ENCODE results near the gene PAPLN.

The PAPLN gene

DNA sequence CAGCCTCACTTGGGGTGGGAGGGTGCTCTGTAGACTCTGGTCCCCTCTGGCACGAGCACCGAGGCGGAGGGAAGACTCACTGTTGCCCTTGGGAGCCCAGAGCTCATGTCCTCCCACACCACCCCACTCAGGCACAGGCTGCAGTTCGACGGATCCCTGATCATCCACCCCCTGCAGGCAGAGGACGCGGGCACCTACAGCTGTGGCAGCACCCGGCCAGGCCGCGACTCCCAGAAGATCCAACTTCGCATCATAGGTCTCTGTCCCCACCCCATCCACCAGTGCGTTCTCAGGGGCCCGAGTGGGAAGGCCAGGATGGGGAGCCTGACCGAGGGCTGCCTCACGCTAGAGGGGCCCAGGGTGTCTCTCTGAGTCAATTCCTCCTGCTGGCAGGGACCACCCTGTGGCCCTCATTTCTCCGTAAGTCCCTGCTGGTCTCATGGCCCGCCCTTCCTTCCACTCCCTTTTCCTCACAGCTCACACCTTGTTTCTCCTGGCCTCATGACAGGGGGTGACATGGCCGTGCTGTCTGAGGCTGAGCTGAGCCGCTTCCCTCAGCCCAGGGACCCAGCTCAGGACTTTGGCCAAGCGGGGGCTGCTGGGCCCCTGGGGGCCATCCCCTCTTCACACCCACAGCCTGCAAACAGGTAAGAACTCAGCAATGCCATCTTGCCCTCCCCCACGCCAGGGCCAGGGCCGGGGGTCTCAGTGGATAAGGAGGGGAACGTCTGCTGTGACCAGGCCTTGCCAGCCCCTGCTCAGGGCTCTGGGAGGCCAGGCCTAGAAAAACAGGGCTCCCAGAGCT is 27.0 kb downstream of the PAPLN start:
- Histone ChIP-seq H3K27me3 (ENCODE audit: insufficient read depth, low read length, poor library complexity, severe bottlenecking) (no peaks in the 10 kb centered on the region), H3F3A (ENCODE audit: low read depth) (no peaks in the 10 kb centered on the region), H2AFZ (ENCODE audit: low read length) (no peak overlapping the region), H3K9me2 (replicated peaks; ENCODE audit: low read depth, low read length) (no peaks in the 10 kb centered on the region), H3K4me3 (ENCODE audit: low read length, poor library complexity, severe bottlenecking) (no peak overlapping the region), H3K9me3 (ENCODE audit: insufficient read depth, low read depth, low read length) (no peaks in the 10 kb centered on the region), H3K36me3 (ENCODE audit: insufficient read depth, low read length) (no peaks in the 10 kb centered on the region), H3K4me1 (ENCODE audit: insufficient read depth, low read length, poor library complexity, severe bottlenecking) (no peaks in the 10 kb centered on the region), H4K20me1 (ENCODE audit: insufficient read depth, low read length, poor library complexity, severe bottlenecking) (no peaks in the 10 kb centered on the region), H3K4me2 (ENCODE audit: low read depth, low read length, poor library complexity, severe bottlenecking) (no peak overlapping the region), H3K9ac (ENCODE audit: low read depth, low read length, poor library complexity, severe bottlenecking) (no peak overlapping the region), H3K79me2 (ENCODE audit: insufficient read depth, low read length) (no peaks in the 10 kb centered on the region)
- no peak for TF ChIP-seq EZH2phosphoT487 (IDR thresholded peaks at IDR 0.05; ENCODE audit: borderline replicate concordance)

- Histone ChIP-seq H3K27me3 (ENCODE audit: insufficient read depth, low read length, poor library complexity, severe bottlenecking) (no peaks in the 10 kb centered on the region), H3K4me1 (ENCODE audit: insufficient read depth, low read length, poor library complexity, severe bottlenecking) (no peaks in the 10 kb centered on the region), H4K20me1 (ENCODE audit: insufficient read depth, low read length, poor library complexity, severe bottlenecking) (no peaks in the 10 kb centered on the region), H3K4me3 (ENCODE audit: low read length, poor library complexity, severe bottlenecking) (no peak overlapping the region), H3K9ac (ENCODE audit: low read depth, low read length, poor library complexity, severe bottlenecking) (no peak overlapping the region), H3K4me2 (ENCODE audit: low read depth, low read length, poor library complexity, severe bottlenecking) (no peak overlapping the region), H3K9me3 (ENCODE audit: insufficient read depth, low read depth, low read length) (no peaks in the 10 kb centered on the region), H3K36me3 (ENCODE audit: insufficient read depth, low read length) (no peaks in the 10 kb centered on the region), H3K79me2 (ENCODE audit: insufficient read depth, low read length) (no peaks in the 10 kb centered on the region), H3K9me2 (replicated peaks; ENCODE audit: low read depth, low read length) (no peaks in the 10 kb centered on the region), H3F3A (ENCODE audit: low read depth) (no peaks in the 10 kb centered on the region), H2AFZ (ENCODE audit: low read length) (no peak overlapping the region)
- no peak for TF ChIP-seq CTCF (conservative IDR thresholded peaks at IDR 0.05; ENCODE audit: low read length)
- no peak for TF ChIP-seq EZH2phosphoT487 (IDR thresholded peaks at IDR 0.05; ENCODE audit: borderline replicate concordance)
These were observed 27.8 kb downstream of the PAPLN start for GRCh38 chr14:73264885-73265720.

- H3K9ac ChIP-seq (ENCODE audit: low read depth, low read length, poor library complexity, severe bottlenecking) = no peak overlapping the region
- H3K4me2 ChIP-seq (ENCODE audit: low read depth, low read length, poor library complexity, severe bottlenecking) = no peak overlapping the region
- no peak for TF ChIP-seq CTCF (conservative IDR thresholded peaks at IDR 0.05; ENCODE audit: low read length)
- TF ChIP-seq EZH2phosphoT487 (IDR thresholded peaks at IDR 0.05; ENCODE audit: borderline replicate concordance) = no peak
- H3K4me1 ChIP-seq (ENCODE audit: insufficient read depth, low read length, poor library complexity, severe bottlenecking) = no peaks in the 10 kb centered on the region
- no peaks in the 10 kb centered on the region for H3K9me2 ChIP-seq (replicated peaks; ENCODE audit: low read depth, low read length)
- no peaks in the 10 kb centered on the region for H3F3A ChIP-seq (ENCODE audit: low read depth)
- H3K79me2 ChIP-seq (ENCODE audit: insufficient read depth, low read length) = no peaks in the 10 kb centered on the region
- no peaks in the 10 kb centered on the region for H4K20me1 ChIP-seq (ENCODE audit: insufficient read depth, low read length, poor library complexity, severe bottlenecking)
- H3K27me3 ChIP-seq (ENCODE audit: insufficient read depth, low read length, poor library complexity, severe bottlenecking) = no peaks in the 10 kb centered on the region
- H2AFZ ChIP-seq (ENCODE audit: low read length) = no peak overlapping the region
- H3K36me3 ChIP-seq (ENCODE audit: insufficient read depth, low read length) = no peaks in the 10 kb centered on the region
- H3K9me3 ChIP-seq (ENCODE audit: insufficient read depth, low read depth, low read length) = no peaks in the 10 kb centered on the region
- no peak overlapping the region for H3K4me3 ChIP-seq (ENCODE audit: low read length, poor library complexity, severe bottlenecking)
These were observed 28.4 kb downstream of the PAPLN start for GRCh38 chr14:73265721-73266046.
